GM12891 (cell line): Measurements from ENCODE around the gene TEX48.

Experiments used
- PAX5 ChIP-seq: IDR thresholded peaks from 2 replicates; pipeline ENCODE4 v1.6.1; 2011; ENCODE audit warnings: low read length, moderate library complexity, mild to moderate bottlenecking; ENCODE audit not compliant: insufficient read depth, severe bottlenecking
- POLR2A ChIP-seq: IDR thresholded peaks from 2 replicates; pipeline ENCODE4 v1.6.1; 2011; ENCODE audit warnings: low read depth, low read length, control low read depth
- POLR2AphosphoS5 ChIP-seq: IDR thresholded peaks from 2 replicates; pipeline ENCODE4 v1.6.1; 2011; ENCODE audit warnings: low read depth, low read length, control low read depth
- SPI1 ChIP-seq: IDR thresholded peaks from 2 replicates; pipeline ENCODE4 v1.6.1; 2011; ENCODE audit warnings: low read depth, low read length, control low read depth
- TAF1 ChIP-seq: IDR thresholded peaks from 2 replicates; pipeline ENCODE4 v1.6.1; 2011; ENCODE audit warnings: low read depth, low read length, control low read depth

DNA sequence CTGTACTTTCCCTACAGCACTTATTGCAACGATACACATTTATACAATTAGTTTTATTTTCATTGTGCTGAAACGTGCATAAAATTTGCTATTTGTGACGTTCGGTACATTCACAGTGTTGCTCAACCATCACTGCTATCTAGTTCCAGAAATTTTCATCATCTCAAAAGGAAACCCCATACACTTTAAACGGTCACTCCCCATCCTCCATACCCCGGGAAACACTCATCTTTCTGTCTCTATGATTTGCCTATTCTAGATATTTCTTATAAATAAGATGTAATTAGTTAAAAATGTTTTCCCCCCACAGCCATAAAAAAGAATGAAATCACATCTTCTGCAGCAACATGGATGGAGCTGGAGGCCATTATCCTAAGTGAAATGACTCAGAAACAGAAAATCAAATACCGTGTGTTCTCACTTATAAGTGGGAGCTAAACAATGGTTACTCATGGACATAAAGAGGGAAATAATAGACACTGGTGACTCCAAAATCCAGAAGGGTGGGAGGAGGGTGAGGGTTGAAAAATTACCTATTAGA is 40.2 kb upstream of the TEX48 start:
- TF ChIP-seq POLR2AphosphoS5 (no peak), POLR2A (no peak), SPI1 (no peak), TAF1 (no peak), PAX5 (no peak)
